ENCODE data around the gene VGLL3. TPM values are rescaled to one million over a fixed set of nuclear protein-coding genes. Genes with fewer than 3 reads are reported as not detected.
A peak's percentile ranks its signal among the peaks of the same experiment; 100 is the strongest.

VGLL3 gene
- polyA plus RNA-seq (2011; rRNA removed) (27.2 and 28.3 TPM in 2 replicates), polyA minus RNA-seq (2011; rRNA and poly(A)+ RNA removed) (75.7 and 76.5 TPM in 2 replicates)

- Histone ChIP-seq H3K4me3 (ENCODE audit: low read depth, low read length) (peak within 1 kb of the TSS; percentile 94), H3K27ac (ENCODE audit: low read depth, low read length) (peak within 1 kb of the TSS; percentile 92), H3K9me3 (ENCODE audit: control insufficient read depth, insufficient read depth, low read length) (no peaks in the 10 kb centered on the region), H3K27me3 (ENCODE audit: control insufficient read depth, insufficient read depth, low read length) (no peaks in the 10 kb centered on the region)
- CTCF ChIA-PET = interaction anchor here (1.0 to 4.4 kb wide), 3 partner anchors 16 to 205 kb away, joined by 3 to 17 read pairs (median 11); no protein-coding TSS in a partner anchor
- peak; percentile 40; the same call in 1 of the 2 replicates for TF ChIP-seq CTCF (IDR thresholded peaks at IDR 0.05; ENCODE audit: low read depth, low read length)
- POLR2A ChIA-PET = interaction anchor here (0.6 to 3.1 kb wide), 4 partner anchors 10 to 53 kb away, joined by 3 to 18 read pairs (median 6); no protein-coding TSS in a partner anchor
- DNase-seq (ENCODE audit: low read depth, low spot score) = peak; percentile 64
Observed at GRCh38 chr3:86990734-86991481, at the start of gene VGLL3. Gene VGLL3 (minus strand): TSS chr3:86991149. CDS start chr3:86990743, 406 bp downstream.

- TF ChIP-seq CTCF (IDR thresholded peaks at IDR 0.05; ENCODE audit: low read depth, low read length) = no peak
- H3K27ac ChIP-seq (ENCODE audit: low read depth, low read length) = no peak overlapping the region
- no peaks in the 10 kb centered on the region for H3K27me3 ChIP-seq (ENCODE audit: control insufficient read depth, insufficient read depth, low read length)
- POLR2A ChIA-PET = no interaction called here
- no peaks in the 10 kb centered on the region for H3K9me3 ChIP-seq (ENCODE audit: control insufficient read depth, insufficient read depth, low read length)
- CTCF ChIA-PET = no interaction called here
- no peak for DNase-seq (ENCODE audit: low read depth, low spot score)
- H3K4me3 ChIP-seq (ENCODE audit: low read depth, low read length) = no peak overlapping the region
Observed at GRCh38 chr3:87037652-87038051, 46.7 kb upstream of the VGLL3 start.

GRCh38 chr3:87036671-87037070 is 45.7 kb upstream of the VGLL3 start:
- TF ChIP-seq CTCF (IDR thresholded peaks at IDR 0.05; ENCODE audit: low read depth, low read length) = no peak
- no peak for DNase-seq (ENCODE audit: low read depth, low spot score)

GRCh38 chr3:87035339-87035738 is 44.4 kb upstream of the VGLL3 start:
- Histone ChIP-seq H3K9me3 (ENCODE audit: control insufficient read depth, insufficient read depth, low read length) (no peaks in the 10 kb centered on the region), H3K27me3 (ENCODE audit: control insufficient read depth, insufficient read depth, low read length) (no peaks in the 10 kb centered on the region), H3K4me3 (ENCODE audit: low read depth, low read length) (no peak overlapping the region), H3K27ac (ENCODE audit: low read depth, low read length) (no peak overlapping the region)
- DNase-seq (ENCODE audit: low read depth, low spot score) = no peak
- CTCF ChIA-PET = no interaction called here
- POLR2A ChIA-PET = interaction anchor here (0.6 kb wide), 1 partner anchor 60 kb away, joined by 4 read pairs; no protein-coding TSS in a partner anchor
- no peak for TF ChIP-seq CTCF (IDR thresholded peaks at IDR 0.05; ENCODE audit: low read depth, low read length)

More at GRCh38 chr3:87036671-87037070, 45.7 kb upstream of the VGLL3 start:
- ChIA-PET POLR2A (no interaction called here), CTCF (no interaction called here)
- Histone ChIP-seq H3K27ac (ENCODE audit: low read depth, low read length) (no peak overlapping the region), H3K4me3 (ENCODE audit: low read depth, low read length) (no peak overlapping the region), H3K27me3 (ENCODE audit: control insufficient read depth, insufficient read depth, low read length) (no peaks in the 10 kb centered on the region), H3K9me3 (ENCODE audit: control insufficient read depth, insufficient read depth, low read length) (no peaks in the 10 kb centered on the region)

- POLR2A ChIA-PET = no interaction called here
- no peak overlapping the region for H3K27ac ChIP-seq (ENCODE audit: low read depth, low read length)
- no peaks in the 10 kb centered on the region for H3K27me3 ChIP-seq (ENCODE audit: control insufficient read depth, insufficient read depth, low read length)
- CTCF ChIA-PET = no interaction called here
- TF ChIP-seq CTCF (IDR thresholded peaks at IDR 0.05; ENCODE audit: low read depth, low read length) = no peak
- no peaks in the 10 kb centered on the region for H3K9me3 ChIP-seq (ENCODE audit: control insufficient read depth, insufficient read depth, low read length)
- H3K4me3 ChIP-seq (ENCODE audit: low read depth, low read length) = no peak overlapping the region
- no peak for DNase-seq (ENCODE audit: low read depth, low spot score)
Observed at GRCh38 chr3:87033205-87033604, 42.3 kb upstream of the VGLL3 start.

All from AG04450 (cell line).